Activated CD4-positive, alpha-beta T cell treated with anti-CD3 and anti-CD28 coated beads for 48 hours (primary cell): ENCODE data around the gene HIPK1.
A peak's percentile ranks its signal among the peaks of the same experiment; 100 is the strongest.

Source experiments
- DNase-seq: peaks from one replicate; pipeline ENCODE4 v3.0.0-alpha.2; 2020

HIPK1 gene

DNA sequence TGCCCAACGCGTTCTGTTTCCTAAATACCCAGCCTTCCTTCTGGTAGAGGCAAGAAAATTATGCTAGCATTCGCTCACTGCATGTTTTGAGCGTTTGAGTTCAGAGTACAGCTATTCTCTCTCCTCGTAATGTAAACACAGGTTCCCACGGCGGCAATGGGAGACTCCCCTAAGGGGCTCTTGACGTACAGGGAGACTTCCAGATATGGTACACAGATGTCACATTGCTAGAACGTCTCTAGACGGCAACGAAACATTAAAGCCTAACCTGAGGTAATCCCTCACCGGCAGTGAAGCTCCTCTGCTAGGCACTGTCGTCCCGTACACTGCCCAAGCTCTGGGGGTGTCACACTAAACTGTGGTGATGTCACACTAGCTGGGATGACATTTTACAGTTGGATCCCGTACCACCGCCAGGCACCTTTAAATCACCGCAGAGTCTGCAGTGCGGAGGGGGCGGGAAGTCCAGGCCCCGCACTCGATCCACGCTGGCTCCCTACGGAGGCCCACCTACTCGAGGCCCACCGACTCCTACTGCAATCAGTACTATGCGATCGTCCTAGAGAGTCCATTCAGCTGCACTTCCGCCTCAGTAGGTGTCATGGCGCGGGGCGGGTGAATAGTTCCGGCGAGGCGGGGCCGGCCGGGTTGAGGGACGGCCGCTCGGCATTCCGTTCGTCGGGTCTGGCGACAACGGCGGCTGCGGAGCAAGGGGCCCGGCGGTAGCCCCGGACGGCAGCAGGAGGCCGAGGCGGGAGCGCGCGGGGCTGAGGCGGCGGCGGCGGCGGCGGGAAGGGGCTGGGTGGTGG is at the start of gene HIPK1:
HIPK1 (plus strand) TSS at position 384 of the 809 bp plus-strand sequence.
- peak; percentile 95 for DNase-seq

DNA sequence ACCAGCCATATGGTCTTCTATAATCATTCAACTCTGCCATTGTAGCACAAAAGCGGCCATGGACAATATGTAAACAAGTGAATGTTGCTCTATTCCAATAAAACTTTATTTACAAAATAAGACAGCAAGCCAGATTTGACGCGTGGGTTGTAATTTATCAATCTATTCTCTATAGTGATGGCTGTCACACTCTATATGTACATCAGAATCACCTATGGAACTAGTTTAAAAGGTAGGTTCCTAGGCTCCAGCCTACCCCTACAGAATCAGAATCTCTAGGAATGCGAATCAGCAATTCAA is 49.4 kb upstream of the HIPK1 start:
- no peak for DNase-seq

DNA sequence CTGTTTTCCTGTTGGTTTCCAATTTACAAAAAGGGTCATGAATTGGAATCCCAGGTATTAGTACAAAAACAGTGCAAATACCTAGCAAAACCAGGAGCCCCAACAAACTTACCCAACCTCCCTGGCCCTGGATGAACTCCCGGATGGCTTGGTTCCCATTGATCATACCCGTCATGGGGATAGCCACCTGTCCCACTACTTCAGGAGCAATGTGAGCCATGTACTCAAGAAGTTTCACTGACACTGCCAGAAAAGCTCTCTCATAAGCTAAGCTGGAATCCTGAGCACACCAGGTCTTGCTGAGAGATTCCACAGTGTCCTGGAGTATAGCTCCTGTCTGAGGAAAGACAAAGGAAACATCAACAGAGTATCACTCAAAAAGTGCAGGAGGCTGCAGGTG is 47.5 kb upstream of the HIPK1 start:
- no peak for DNase-seq

- no peak for DNase-seq
Observed at GRCh38 chr1:113886417-113887401, 42.4 kb upstream of the HIPK1 start.

- no peak for DNase-seq
Observed at GRCh38 chr1:113887402-113888175, 41.5 kb upstream of the HIPK1 start, which contains the start of gene BCL2L15. Gene BCL2L15, minus strand, starts transcription at chr1:113887581. Its CDS starts 206 bp downstream, at chr1:113887375.

GRCh38 chr1:113890816-113891215 is 38.3 kb upstream of the HIPK1 start:
- DNase-seq = no peak

- DNase-seq = no peak
Observed at GRCh38 chr1:113891631-113892220, 37.4 kb upstream of the HIPK1 start.

- DNase-seq = no peak
Observed at GRCh38 chr1:113893267-113893666, 35.9 kb upstream of the HIPK1 start.

DNA sequence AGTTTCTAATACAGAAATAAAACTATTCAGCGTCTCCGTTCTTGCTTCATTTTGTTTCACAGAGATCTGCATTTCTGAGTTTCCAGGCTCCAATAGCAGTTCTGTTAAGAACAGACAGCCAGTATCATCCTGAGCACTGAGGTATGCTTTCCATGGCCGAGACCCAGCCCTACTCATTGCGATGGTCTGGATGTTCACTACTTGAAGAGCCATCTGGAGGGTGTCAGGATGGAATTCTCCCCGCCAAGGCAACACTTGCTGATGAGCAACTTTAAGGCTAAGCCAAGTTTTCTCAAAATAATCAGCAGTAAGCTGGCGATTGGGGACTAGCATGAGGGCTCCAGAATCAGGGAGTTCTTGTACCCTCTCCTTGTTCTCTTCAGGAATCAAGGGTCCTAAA is 34.0 kb upstream of the HIPK1 start:
- no peak for DNase-seq

GRCh38 chr1:113895961-113896360 is 33.2 kb upstream of the HIPK1 start:
- DNase-seq = no peak

DNA sequence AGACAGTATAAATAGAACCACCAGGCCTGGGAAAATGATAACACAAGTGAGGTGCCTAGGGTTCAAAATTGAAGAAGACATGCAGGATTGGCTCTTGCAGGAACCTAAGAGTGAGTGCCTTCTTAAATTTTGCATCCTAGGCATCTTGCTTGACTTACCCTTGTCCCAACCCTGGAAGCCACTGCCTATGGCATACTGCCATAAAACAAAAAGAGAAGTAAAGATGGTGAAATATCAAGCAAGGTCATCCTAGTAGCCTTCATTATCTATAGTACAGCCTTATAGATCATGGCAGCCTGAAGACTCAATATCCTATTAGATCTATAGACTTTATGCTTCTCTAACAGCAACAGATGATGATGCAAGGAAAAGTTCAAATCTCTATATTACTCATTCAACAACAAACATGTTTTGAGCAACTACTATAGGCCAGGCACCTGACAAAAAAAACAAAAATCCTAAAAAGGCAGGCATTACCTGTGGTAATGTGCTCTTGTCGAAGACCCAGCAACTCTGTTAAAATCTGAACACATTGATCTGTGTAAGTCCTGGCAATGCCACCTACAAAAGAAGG is 30.8 kb upstream of the HIPK1 start:
- no peak for DNase-seq

GRCh38 chr1:113899111-113899510 is 30.0 kb upstream of the HIPK1 start:
- DNase-seq = no peak

GRCh38 chr1:113901191-113901590 is 27.9 kb upstream of the HIPK1 start:
- DNase-seq = no peak

DNA sequence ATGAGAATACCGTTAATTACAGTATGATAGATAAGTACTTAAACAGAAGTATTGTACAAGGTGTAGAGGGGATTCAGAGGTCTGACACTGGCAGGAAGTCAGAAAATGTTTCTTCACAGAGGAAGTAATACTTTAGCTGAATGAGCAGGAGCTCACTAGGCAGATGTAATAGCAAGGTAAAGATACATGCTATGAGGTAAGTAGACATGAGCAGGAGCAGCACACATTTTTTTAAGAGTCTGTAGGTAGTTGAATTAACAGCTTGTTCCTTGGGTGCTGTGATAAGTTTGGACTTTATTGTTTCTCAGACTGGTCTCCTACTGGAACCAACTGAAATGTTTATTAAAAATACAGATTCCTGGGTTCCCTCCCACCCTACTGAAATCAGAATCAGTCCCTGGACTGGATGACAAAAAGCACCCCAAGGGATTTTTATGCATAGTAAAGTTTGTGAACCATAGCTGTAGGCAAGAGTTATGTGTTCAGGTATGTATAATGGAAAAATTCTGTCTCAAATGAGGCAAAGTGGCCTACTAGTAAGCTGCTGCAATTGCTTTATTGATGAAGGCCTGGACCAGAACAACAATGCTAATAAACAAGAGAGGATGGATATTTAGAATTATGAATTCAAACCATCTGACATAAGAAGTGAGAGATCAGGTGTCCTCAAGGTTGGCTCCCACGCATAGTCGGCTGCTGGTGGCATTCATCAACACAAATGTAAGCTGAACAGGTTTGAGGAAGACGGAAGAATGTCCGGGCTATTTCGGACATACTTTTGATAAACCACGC is 25.4 kb upstream of the HIPK1 start:
- DNase-seq = peak; percentile 38

DNA sequence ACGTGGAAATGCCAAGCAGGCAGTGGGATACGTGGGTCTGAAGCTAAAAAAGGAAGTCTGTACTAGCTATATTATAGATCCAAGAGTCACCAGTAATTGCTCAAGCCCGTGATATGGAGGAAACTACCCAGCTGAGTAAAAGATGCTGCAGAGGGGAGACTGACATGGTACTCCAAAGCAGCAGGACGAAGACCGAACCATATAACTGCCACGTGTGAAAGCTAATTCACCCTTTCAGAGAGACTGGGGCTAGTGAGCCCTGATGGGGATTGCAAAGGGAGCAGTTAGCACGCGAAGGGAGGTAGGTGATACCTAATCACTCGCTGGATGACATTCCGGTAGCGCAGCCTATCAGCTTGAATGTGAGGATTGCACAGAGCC is 24.8 kb upstream of the HIPK1 start:
- no peak for DNase-seq

- DNase-seq = peak; percentile 98
Observed at GRCh38 chr1:113904674-113905434, 24.3 kb upstream of the HIPK1 start, which contains the start of the genes AP4B1 and DCLRE1B. Gene AP4B1, minus strand, starts transcription at chr1:113904799. Its CDS starts 82 bp downstream, at chr1:113904717. Gene DCLRE1B, plus strand, starts transcription at chr1:113905326. Its CDS starts 261 bp downstream, at chr1:113905587.

GRCh38 chr1:113905435-113905861 is 23.7 kb upstream of the HIPK1 start:
- no peak for DNase-seq

DNA sequence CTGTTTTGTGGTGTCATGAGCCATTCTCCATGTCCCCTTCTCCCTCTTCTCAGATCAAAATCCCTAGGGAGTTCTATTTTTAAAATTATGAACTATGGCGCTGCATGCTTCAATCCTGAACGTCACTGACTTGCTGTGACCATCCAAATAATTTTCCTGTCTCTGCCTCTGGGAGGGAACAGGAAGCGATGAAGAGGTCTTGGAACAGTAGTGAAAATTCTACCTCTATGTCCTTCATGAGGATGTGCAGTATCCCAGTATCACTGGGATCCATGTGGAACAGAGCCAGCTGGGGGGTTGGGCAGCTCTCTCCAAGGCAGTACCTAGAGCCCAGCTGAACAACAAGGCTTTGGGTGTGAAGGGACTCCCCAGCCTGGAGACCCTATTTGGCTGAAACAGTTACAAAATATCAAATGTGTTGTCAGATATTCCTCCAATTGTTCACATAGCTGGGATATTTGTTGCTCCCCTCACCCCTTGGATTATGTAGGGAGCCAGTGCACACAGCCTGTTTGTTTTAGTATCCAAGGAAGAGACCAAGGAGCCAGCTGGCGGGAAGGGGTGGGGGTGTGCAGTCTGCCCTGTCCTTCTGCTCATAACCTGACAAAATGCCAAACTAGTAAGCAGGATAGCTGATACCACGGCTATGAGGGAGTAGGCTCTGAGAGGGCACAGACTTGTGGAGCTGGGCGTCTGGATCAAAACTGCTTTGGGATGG is 16.4 kb upstream of the HIPK1 start:
- no peak for DNase-seq

DNA sequence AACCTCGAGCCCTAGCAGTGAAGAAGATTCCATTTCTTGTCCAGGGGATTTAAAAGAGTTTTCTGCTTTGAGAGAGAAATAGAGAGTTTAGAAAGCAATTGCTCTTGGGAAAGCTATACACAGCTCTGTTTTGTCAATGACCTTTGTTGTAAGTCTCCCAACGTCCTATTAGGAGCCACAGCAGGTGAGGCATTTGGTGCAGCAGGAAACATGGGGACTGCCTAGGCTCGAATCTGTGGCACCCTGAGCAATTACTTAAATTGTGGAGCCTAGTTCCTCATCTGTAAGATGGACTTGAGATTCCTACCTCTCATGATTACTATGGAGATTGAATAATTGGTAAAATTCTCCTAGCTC is 15.8 kb upstream of the HIPK1 start:
- no peak for DNase-seq
